BE2C (cell line): Measurements from ENCODE around the gene APOB. TPM values are rescaled to one million over a fixed set of nuclear protein-coding genes. Genes with fewer than 3 reads are reported as not detected.

Experiments
- DNase-seq: peaks from one replicate; pipeline ENCODE4 v3.0.0-alpha.2; 2020
- H3K27me3 ChIP-seq: fragments of 250-450 bp; sonication (Bioruptor Pico); 2 replicates; pipeline ENCODE4 v1.5.1; 2020; ENCODE audit warnings: mild to moderate bottlenecking
- H3K36me3 ChIP-seq: fragments of 250-450 bp; sonication (Bioruptor Pico); 2 replicates; pipeline ENCODE4 v1.5.1; 2020; ENCODE audit warnings: mild to moderate bottlenecking
- H3K4me1 ChIP-seq: fragments of 250-450 bp; sonication (Bioruptor Pico); 2 replicates; pipeline ENCODE4 v1.5.1; 2020
- H3K4me3 ChIP-seq: 2 replicates; pipeline ENCODE4 v1.5.1; 2011; ENCODE audit warnings: low read depth, low read length
- H3K9me3 ChIP-seq: fragments of 250-450 bp; sonication (Bioruptor Pico); 2 replicates; pipeline ENCODE4 v1.5.1; 2020
- polyA plus RNA-seq: library from polyadenylated mRNA; unstranded; fragments of >200 nt; gene quantifications from one replicate; pipeline ENCODE4 v1.2.1, GENCODE V29; 2012; ENCODE audit warnings: low read depth, missing spikeins; ENCODE audit not compliant: insufficient read length, insufficient read depth
- TF ChIP-seq, protein P1 (sequence below): IDR thresholded peaks from 2 replicates; pipeline ENCODE4 v1.5.1; 2012; ENCODE audit warnings: mild to moderate bottlenecking, low read depth, low read length

Gene APOB, protein sequence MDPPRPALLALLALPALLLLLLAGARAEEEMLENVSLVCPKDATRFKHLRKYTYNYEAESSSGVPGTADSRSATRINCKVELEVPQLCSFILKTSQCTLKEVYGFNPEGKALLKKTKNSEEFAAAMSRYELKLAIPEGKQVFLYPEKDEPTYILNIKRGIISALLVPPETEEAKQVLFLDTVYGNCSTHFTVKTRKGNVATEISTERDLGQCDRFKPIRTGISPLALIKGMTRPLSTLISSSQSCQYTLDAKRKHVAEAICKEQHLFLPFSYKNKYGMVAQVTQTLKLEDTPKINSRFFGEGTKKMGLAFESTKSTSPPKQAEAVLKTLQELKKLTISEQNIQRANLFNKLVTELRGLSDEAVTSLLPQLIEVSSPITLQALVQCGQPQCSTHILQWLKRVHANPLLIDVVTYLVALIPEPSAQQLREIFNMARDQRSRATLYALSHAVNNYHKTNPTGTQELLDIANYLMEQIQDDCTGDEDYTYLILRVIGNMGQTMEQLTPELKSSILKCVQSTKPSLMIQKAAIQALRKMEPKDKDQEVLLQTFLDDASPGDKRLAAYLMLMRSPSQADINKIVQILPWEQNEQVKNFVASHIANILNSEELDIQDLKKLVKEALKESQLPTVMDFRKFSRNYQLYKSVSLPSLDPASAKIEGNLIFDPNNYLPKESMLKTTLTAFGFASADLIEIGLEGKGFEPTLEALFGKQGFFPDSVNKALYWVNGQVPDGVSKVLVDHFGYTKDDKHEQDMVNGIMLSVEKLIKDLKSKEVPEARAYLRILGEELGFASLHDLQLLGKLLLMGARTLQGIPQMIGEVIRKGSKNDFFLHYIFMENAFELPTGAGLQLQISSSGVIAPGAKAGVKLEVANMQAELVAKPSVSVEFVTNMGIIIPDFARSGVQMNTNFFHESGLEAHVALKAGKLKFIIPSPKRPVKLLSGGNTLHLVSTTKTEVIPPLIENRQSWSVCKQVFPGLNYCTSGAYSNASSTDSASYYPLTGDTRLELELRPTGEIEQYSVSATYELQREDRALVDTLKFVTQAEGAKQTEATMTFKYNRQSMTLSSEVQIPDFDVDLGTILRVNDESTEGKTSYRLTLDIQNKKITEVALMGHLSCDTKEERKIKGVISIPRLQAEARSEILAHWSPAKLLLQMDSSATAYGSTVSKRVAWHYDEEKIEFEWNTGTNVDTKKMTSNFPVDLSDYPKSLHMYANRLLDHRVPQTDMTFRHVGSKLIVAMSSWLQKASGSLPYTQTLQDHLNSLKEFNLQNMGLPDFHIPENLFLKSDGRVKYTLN (N-terminal part only)
- polyA plus RNA-seq, result not detected

DNA sequence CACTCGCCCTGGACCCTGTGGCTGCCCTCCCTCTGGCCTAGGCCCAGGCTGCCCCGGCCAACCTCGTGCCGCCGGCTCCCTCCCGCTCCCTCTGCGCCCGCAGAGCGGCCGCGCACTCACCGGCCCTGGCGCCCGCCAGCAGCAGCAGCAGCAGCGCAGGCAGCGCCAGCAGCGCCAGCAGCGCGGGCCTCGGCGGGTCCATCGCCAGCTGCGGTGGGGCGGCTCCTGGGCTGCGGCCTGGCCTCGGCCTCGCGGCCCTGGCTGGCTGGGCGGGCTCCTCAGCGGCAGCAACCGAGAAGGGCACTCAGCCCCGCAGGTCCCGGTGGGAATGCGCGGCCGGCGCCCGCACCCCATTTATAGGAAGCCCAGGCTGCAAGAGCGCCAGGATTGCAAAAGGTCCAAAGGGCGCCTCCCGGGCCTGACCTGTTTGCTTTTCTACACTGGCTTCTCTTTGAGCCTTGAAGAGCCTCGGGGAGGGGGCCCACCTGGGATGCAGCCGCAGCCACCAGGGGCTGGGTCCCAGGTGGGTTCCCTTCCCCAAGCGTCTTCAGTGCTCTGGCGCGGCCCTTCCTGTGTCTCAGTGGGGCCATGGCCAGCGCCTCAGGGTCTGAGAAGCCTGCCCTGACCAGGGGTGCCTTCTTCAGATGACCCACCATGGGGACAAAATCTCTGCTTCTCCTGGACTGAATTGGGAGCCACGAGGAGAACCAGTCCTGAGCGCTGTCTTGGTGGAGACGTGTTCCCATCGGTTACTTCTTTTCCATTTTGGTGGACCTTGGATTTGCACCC lies at the start of gene APOB:
APOB (minus strand) TSS at position 330 of the 789 bp plus-strand sequence; CDS start at position 202, 128 bp downstream.
- Histone ChIP-seq H3K36me3 (no peaks in the 10 kb centered on the region), H3K27me3 (no peaks in the 10 kb centered on the region), H3K9me3 (no peaks in the 10 kb centered on the region), H3K4me3 (no peak within 1 kb of the TSS), H3K4me1 (peaks cover 30% of the 10 kb centered on the region)
- TF ChIP-seq, protein P1, sequence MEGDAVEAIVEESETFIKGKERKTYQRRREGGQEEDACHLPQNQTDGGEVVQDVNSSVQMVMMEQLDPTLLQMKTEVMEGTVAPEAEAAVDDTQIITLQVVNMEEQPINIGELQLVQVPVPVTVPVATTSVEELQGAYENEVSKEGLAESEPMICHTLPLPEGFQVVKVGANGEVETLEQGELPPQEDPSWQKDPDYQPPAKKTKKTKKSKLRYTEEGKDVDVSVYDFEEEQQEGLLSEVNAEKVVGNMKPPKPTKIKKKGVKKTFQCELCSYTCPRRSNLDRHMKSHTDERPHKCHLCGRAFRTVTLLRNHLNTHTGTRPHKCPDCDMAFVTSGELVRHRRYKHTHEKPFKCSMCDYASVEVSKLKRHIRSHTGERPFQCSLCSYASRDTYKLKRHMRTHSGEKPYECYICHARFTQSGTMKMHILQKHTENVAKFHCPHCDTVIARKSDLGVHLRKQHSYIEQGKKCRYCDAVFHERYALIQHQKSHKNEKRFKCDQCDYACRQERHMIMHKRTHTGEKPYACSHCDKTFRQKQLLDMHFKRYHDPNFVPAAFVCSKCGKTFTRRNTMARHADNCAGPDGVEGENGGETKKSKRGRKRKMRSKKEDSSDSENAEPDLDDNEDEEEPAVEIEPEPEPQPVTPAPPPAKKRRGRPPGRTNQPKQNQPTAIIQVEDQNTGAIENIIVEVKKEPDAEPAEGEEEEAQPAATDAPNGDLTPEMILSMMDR, result no peak
- DNase-seq, result no peak

DNA sequence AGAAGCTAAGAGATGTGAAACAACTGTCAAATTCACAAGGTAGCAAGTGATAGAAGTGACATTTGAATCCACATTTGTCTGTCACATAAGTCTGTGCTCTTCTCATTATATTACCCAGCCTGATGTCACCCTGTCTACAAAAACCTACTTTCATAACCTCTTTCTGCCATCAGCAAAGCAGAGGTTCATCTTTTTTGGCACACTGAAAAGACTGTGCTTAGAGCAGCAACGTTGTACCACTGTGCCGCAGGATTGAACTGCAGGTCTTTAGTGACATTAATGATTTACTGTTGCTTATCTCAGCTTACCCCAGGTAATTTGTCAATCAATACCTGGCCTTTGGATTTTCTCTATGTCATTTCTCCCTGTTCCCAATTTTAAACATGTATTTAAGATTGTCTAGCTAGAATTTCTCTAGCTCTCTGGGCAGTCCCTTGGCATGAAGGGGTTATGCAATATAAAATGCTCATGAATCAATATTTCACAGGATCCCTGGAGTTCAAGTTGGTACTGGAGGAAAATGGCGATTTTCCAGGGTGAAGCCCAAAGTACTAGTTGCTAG lies 48.5 kb upstream of the APOB start:
- Histone ChIP-seq H3K4me3 (no peak overlapping the region), H3K27me3 (no peaks in the 10 kb centered on the region), H3K36me3 (no peaks in the 10 kb centered on the region), H3K4me1 (no peaks in the 10 kb centered on the region), H3K9me3 (no peaks in the 10 kb centered on the region)
- TF ChIP-seq, protein P1, result no peak
- no peak for DNase-seq

DNA sequence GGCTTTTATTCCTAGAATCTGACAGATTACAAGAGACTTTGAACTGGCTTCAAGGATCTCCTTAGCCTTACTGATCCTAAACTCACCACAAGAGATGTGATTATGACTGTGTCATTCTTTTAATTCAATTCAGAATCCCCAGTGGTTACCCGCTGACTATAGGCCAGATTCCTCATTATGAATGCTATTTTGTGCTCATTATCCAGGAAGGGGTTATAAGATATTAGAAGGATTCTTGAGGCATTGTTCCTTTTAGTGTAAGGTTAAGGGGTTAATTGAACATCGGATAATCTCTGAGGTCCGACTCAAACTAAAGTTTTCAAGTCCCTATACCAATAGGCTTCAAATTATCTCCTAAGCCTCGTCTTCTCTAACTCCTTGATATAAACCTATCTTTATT lies 40.5 kb upstream of the APOB start:
- TF ChIP-seq, protein P1, result no peak
- Histone ChIP-seq H3K36me3 (no peaks in the 10 kb centered on the region), H3K27me3 (no peaks in the 10 kb centered on the region), H3K4me1 (no peaks in the 10 kb centered on the region), H3K9me3 (no peaks in the 10 kb centered on the region), H3K4me3 (no peak overlapping the region)
- no peak for DNase-seq

DNA sequence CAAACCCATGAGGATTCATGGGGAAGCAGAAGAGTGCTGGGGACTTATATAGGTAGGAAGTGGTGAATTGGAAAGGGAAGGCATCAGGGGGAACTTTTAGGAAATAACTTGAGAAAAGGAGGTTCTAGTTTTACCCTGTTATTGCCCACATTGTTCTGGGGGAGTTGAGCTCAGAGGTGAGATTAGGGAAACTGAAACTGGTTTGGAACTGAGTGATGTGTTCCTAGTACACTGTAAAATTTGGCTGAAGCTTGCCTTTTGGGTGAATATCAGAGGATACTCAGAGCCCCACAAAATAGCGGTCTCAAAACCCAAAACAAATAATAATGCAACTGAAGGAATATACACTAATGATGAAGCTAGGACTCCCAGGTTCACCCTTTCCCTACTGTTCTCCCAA lies 39.6 kb upstream of the APOB start:
- Histone ChIP-seq H3K4me1 (no peaks in the 10 kb centered on the region), H3K9me3 (no peaks in the 10 kb centered on the region), H3K27me3 (no peaks in the 10 kb centered on the region), H3K36me3 (no peaks in the 10 kb centered on the region), H3K4me3 (no peak overlapping the region)
- TF ChIP-seq, protein P1, result no peak
- no peak for DNase-seq

DNA sequence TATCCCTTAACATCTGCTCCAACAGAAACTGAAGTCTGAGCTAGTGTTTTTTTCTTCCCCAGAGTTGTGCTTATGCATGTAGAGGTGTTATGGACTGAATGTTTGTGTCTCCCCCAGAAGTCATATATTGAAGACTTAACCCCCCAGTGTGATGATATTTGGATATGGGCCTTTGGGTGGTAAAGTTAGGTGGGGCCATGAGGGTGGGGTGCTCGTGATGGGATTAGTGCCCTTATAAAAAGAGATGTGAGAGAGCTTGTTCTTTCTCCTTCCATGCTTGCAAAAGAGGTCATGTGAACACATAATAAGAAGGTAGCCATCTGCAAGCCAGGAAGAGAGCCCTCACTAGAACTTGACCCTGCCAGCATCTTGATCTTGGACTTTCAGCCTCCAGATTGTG lies 34.4 kb upstream of the APOB start:
- no peak overlapping the region for H3K4me3 ChIP-seq
- H3K36me3 ChIP-seq, result no peaks in the 10 kb centered on the region
- TF ChIP-seq, protein P1, result no peak
- no peak for DNase-seq
- no peaks in the 10 kb centered on the region; the same call in 1 of the 2 replicates for H3K9me3 ChIP-seq
- peaks cover 2% of the 10 kb centered on the region for H3K4me1 ChIP-seq
- no peaks in the 10 kb centered on the region for H3K27me3 ChIP-seq
